Upper lobe of left lung (tissue), 6 donors: ENCODE measurements around the gene NLGN1. TPM values are rescaled to one million over a fixed set of nuclear protein-coding genes. Genes with fewer than 3 reads are reported as not detected.

Experiments used
- ATAC-seq, 2 donors: fragments of 200-7000 bp; cut with Tn5 transposase; one replicate each; pipeline ENCODE4 v1.9.1; 2022; ENCODE audit warnings: mild to moderate bottlenecking in 2 of 2, moderate library complexity in 2 of 2; ENCODE audit not compliant: low FRiP score in 2 of 2
- DNase-seq, 2 donors: peaks; one replicate each; pipeline ENCODE4 v3.0.0-alpha.2; 2019 to 2020
- H3K27ac ChIP-seq, 4 donors: fragments of 200-600 bp; sonication (generic); one replicate each; pipeline ENCODE4 v1.5.1; 2016 to 2019
- H3K27me3 ChIP-seq, 4 donors: fragments of 200-600 bp; sonication (generic); one replicate each; pipeline ENCODE4 v1.5.1; 2017 to 2019
- H3K36me3 ChIP-seq, 4 donors: fragments of 200-600 bp; sonication (generic); one replicate each; pipeline ENCODE4 v1.5.1; 2016 to 2019
- H3K4me1 ChIP-seq, 4 donors: fragments of 200-600 bp; sonication (generic); one replicate each; pipeline ENCODE4 v1.5.1; 2018 to 2019
- H3K4me3 ChIP-seq, 4 donors: fragments of 200-600 bp; sonication (generic); one replicate each; pipeline ENCODE4 v1.5.1; 2017 to 2019; ENCODE audit warnings: mild to moderate bottlenecking in 2 of 4, moderate library complexity in 1 of 4
- H3K9me3 ChIP-seq, 4 donors: fragments of 200-600 bp; sonication (generic); one replicate each; pipeline ENCODE4 v1.5.1; 2018 to 2019
- CTCF ChIP-seq, 6 experiments: fragments of 450-650 bp in 4 of 6; fragments of 200-600 bp in 2 of 6; sonication (generic) in 2 of 6; IDR thresholded peaks; one replicate each; pipeline ENCODE4 v1.5.1; 2016 to 2019; ENCODE audit warnings: antibody characterized with exemption in 6 of 6
- EP300 ChIP-seq, 4 donors: sonication (generic); formaldehyde crosslinking; IDR thresholded peaks; one replicate each; pipeline ENCODE4 v1.5.1; 2017; ENCODE audit warnings: antibody characterized with exemption in 4 of 4, control low read depth in 2 of 4
- POLR2A ChIP-seq, 4 donors: fragments of 450-650 bp; IDR thresholded peaks; one replicate each; pipeline ENCODE4 v1.5.1; 2016 to 2017; ENCODE audit warnings: antibody characterized with exemption in 4 of 4, mild to moderate bottlenecking in 2 of 4
- POLR2AphosphoS5 ChIP-seq, 2 donors: sonication (generic); formaldehyde crosslinking; IDR thresholded peaks; one replicate each; pipeline ENCODE4 v1.5.1; 2017; ENCODE audit warnings: antibody characterized with exemption in 2 of 2
- WGBS, 2 donors: methylation state at CpG; one replicate each; pipeline ENCODE4 v1.1.5; 2017 to 2018; 5-methylcytosine and 5-hydroxymethylcytosine counted together
- total RNA-seq, 6 donors: library from RNA; depleted of rRNA in 4 of 6; stranded (reverse); fragments of >200 nt in 4 of 6; gene quantifications; one replicate each; pipeline versions ENCODE4 v1.1.0 to v1.2.1, GENCODE V29; 2016 to 2021
- donor health status: DM: no; HTN: no; CAD: no; lungs with moderate emphysema.
- donor health status: DM: no; HTN: yes; CAD: no; lungs with severe emphysema.

The NLGN1 gene
- total RNA-seq, 6 donors from 2014 or later: under 0.01 to 3.5 (median 1.9) TPM

- Histone ChIP-seq H3K27me3 (no peaks in the 10 kb centered on the region), H3K27ac (no peak overlapping the region), H3K9me3 (no peaks in the 10 kb centered on the region), H3K4me3 (no peak overlapping the region), H3K36me3 (no peaks in the 10 kb centered on the region), H3K4me1 (no peaks in the 10 kb centered on the region)
- no peak for DNase-seq
- TF ChIP-seq POLR2AphosphoS5 (IDR thresholded peaks at IDR 0.05) (no peak), EP300 (IDR thresholded peaks at IDR 0.05) (no peak), CTCF (IDR thresholded peaks at IDR 0.05) (no peak), POLR2A (IDR thresholded peaks at IDR 0.05) (no peak)
- WGBS, 2 donors: 79 to 80% methylated on average over 7 of the region's 7 CpGs
- ATAC-seq: no peak
Observed at GRCh38 chr3:173865900-173866498, 468.5 kb downstream of the NLGN1 start.

GRCh38 chr3:173869766-173870165 lies 472.2 kb downstream of the NLGN1 start:
- Histone ChIP-seq H3K27me3 (no peaks in the 10 kb centered on the region), H3K4me3 (no peak overlapping the region), H3K36me3 (no peaks in the 10 kb centered on the region), H3K9me3 (no peaks in the 10 kb centered on the region), H3K4me1 (no peaks in the 10 kb centered on the region), H3K27ac (no peak overlapping the region)
- no peak for ATAC-seq
- 72 to 80% methylated on average over 3 of the region's 3 CpGs for WGBS, 2 donors
- DNase-seq: no peak
- TF ChIP-seq POLR2A (IDR thresholded peaks at IDR 0.05) (no peak), POLR2AphosphoS5 (IDR thresholded peaks at IDR 0.05) (no peak), CTCF (IDR thresholded peaks at IDR 0.05) (no peak), EP300 (IDR thresholded peaks at IDR 0.05) (no peak)

GRCh38 chr3:173870976-173871375 lies 473.4 kb downstream of the NLGN1 start:
- ATAC-seq (no peak), DNase-seq (no peak)
- H3K4me1 ChIP-seq: no peaks in the 10 kb centered on the region
- 91 to 92% methylated on average over 4 of the region's 4 CpGs for WGBS, 2 donors
- no peaks in the 10 kb centered on the region for H3K9me3 ChIP-seq
- no peak overlapping the region for H3K4me3 ChIP-seq
- no peak for TF ChIP-seq POLR2A (IDR thresholded peaks at IDR 0.05)
- TF ChIP-seq CTCF (IDR thresholded peaks at IDR 0.05): no peak
- no peak for TF ChIP-seq POLR2AphosphoS5 (IDR thresholded peaks at IDR 0.05)
- TF ChIP-seq EP300 (IDR thresholded peaks at IDR 0.05): no peak
- no peaks in the 10 kb centered on the region for H3K36me3 ChIP-seq
- H3K27ac ChIP-seq: no peak overlapping the region
- no peaks in the 10 kb centered on the region for H3K27me3 ChIP-seq

- TF ChIP-seq POLR2AphosphoS5 (IDR thresholded peaks at IDR 0.05): no peak
- no peak overlapping the region for H3K4me3 ChIP-seq
Observed at GRCh38 chr3:173875790-173876189, 478.2 kb downstream of the NLGN1 start.

GRCh38 chr3:173876476-173876875 lies 478.9 kb downstream of the NLGN1 start:
- H3K27ac ChIP-seq: no peak overlapping the region
- no peaks in the 10 kb centered on the region for H3K27me3 ChIP-seq
- TF ChIP-seq POLR2AphosphoS5 (IDR thresholded peaks at IDR 0.05) (no peak), CTCF (IDR thresholded peaks at IDR 0.05) (no peak), POLR2A (IDR thresholded peaks at IDR 0.05) (no peak), EP300 (IDR thresholded peaks at IDR 0.05) (no peak)
- DNase-seq (no peak), ATAC-seq (no peak)
- H3K4me3 ChIP-seq: no peak overlapping the region
- no peaks in the 10 kb centered on the region for H3K9me3 ChIP-seq
- no peaks in the 10 kb centered on the region for H3K36me3 ChIP-seq
- no peaks in the 10 kb centered on the region for H3K4me1 ChIP-seq

More at GRCh38 chr3:173875790-173876189, 478.2 kb downstream of the NLGN1 start:
- H3K4me1 ChIP-seq: no peaks in the 10 kb centered on the region
- H3K27ac ChIP-seq: no peak overlapping the region
- DNase-seq (no peak), ATAC-seq (no peak)
- no peaks in the 10 kb centered on the region for H3K9me3 ChIP-seq
- no peaks in the 10 kb centered on the region for H3K36me3 ChIP-seq
- H3K27me3 ChIP-seq: no peaks in the 10 kb centered on the region
